NCI-H748 (cell line): ENCODE measurements around the gene RTN4IP1.
"Not testable (repeated sequence)": the region's sequence is repeated elsewhere in the genome, so short reads cannot be mapped to it uniquely, and the experiment has no call there.

Experiments
- DNase-seq: peaks from one replicate; lab custom pipeline; 2025; ENCODE audit not compliant: unreplicated experiment; lab: John Stamatoyannopoulos, UW

The RTN4IP1 gene

DNA sequence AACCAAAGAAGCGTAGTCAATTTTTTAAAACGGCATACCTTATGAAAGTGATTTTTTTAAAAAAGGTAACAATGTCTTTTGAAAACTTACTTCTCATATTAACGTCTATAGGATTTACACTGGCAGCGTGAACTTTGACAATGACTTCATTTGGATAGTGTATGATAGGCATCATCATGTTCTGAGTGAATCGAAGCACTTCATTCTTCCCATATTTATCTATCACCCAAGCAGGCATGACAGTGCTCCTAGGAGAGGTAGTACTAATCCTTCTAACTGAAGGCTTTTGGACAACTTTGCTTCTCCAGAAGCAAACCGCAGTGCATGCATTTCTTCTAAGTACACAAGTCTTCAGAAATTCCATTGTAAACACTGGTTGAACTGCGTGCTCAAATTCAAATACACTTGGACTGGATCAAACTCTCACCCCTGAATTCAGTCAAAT, 618 bp downstream of the RTN4IP1 start:
- peak; percentile 29 for DNase-seq

DNA sequence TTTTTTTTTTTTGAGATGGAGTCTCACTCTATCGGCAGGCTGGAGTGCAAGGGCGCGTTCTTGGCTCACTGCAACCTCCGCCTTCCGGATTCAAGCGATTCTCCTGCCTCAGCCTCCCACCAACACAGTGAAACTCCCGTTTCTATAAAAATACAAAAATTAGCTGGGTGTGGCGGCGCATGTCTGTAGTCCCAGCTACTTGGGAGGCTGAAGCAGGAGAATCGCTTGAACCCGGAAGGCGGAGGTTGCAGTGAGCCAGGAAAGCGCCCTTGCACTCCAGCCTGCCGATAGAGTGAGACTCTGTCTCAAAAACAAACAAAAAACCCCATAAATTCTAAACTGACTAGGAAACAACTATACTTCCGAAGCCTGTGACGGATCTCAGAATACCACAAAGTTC, 1.5 kb downstream of the RTN4IP1 start:
- DNase-seq, result not testable (repeated sequence)

DNA sequence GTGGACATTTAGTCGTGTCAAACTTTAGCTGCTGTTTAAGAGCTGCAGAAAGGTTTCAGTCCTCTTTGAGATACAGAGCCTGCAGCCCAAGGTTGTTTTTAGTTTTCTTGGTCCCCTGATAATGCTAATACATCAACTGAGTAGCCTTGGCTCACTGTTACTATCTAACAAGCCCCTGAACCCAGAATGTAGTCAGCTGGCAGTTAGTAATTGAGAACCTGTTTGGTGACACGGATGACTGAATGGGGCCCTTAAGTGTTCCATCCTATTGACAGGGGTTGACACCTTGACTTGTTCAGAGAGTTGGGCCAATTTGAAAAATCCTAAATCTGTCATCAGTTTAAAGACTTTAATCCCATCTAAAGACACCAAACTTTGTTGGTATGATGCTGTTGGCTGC, 2.8 kb downstream of the RTN4IP1 start:
- DNase-seq, result peak; percentile 22

DNA sequence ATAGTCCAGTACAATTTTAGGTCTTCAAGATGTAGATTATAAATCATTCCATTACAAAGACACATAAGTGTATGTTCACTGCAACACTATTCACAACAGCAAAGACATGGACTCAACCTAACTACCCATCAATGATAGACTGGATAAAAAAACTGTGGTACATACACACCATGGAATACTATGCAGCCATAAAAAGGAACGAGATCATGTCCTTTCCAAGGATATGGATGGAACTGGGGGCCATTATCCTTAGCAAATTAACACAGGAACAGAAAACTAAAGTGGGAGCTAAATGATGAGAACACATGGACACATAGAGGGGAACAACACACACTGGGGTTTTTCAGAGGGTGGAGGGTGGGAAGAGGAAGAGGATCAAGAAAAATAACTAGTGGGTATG, 6.3 kb downstream of the RTN4IP1 start:
- DNase-seq, result no peak

DNA sequence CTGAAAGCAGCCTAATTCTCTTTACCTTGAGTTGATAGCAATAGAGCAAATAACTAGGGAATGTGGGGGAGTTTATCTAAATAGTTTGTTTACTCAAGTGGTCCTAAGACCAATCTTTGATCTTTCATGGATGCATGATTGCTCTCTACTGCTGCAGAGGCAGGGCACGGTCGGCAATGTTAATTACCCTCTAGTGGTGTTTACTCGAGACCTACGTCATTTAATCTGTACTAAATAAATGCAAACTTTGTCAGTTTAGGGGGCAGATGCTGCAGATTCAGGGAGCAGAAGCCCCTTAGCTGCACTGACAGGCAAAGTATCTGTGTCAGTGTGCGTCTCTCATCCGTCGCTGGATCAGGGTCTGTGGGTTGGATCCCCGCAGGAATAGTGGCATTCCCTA, 6.9 kb downstream of the RTN4IP1 start:
- no peak for DNase-seq

DNA sequence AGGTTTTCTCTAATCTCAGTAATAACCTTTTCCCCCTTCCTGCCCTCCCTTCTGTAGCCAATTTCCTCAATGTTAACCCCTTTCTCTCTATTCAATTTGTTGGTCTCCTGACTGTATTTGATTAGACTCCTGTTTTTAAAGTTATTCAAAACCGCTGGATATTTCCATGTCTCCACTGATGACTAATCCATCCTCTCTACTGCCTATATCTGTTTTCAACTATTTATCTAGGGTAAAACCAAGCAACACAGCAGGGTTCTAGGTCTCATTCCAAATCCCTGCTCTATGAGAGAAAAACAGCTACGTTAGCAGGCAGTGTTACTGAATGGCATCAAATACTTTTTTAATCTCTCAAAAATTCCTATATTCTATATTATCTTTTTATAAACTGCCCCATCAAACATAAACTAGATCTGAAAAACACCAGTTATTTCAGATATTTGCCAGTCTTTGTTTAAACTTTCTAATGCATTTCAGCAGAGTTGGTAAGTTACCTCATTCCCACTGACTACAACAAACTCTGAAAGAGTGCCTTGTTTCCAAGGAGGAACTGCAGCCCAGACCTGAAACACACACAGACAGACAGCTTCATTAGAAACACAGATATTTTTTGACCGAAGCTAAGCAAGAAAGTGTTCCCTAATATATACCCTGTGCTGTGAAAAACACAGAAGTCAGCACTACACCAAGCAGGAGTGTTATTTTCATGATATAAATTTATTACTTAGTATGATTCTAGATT, 8.2 kb downstream of the RTN4IP1 start:
- no peak for DNase-seq

DNA sequence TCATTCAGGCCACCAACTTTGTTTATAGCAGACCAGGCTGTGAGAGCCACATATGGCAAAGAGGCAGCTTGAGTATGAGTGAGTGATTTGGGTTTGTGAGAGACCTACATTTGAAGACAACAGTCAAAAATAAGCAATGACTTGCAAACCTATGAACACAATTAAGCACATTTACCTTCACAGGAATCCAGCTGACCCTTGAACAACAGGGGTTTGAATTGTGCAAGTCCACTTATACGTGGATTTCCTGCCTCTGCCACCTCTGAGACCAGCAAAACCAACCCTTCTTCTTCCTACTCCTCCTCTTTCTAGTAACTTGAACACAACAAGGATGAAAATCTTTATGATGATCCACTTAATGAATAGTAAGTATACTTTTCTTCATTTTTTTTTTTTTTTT, 10.1 kb downstream of the RTN4IP1 start:
- DNase-seq, result no peak

DNA sequence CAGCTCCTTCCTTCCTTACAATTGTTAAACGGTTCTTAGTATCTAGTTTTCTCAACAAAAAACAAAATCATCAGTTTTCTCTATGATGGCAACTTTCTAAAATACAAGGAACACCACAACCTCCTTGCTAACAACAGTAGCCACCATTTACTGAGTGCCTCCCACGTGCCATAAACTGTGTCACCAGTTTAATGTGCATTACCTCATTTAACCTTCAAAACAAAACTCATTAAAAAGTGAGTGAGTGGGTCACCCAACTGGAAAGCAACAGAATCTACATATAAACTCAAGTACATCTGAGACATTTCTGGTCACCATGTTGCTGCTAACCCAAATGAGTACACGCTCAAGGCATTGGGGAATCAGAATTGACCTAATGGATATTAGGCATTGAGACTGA, 11.0 kb downstream of the RTN4IP1 start:
- no peak for DNase-seq

DNA sequence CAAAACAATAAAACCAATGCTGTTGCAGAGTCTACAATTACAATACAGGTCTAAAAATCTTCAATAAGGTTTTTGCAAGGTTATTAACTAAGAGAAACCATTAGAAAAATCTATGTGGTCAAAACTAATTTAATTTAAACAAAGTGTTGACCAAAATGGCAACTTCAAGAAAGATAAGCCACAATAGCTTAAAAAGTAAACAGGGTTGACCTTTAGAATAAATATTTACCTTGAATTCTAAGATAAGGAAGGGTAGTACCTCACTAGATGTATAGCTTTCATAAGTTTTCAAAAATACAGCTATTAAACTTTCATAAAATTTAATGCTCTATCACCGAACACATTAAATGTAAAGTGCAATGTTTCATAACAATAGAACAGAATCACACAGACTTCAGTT, 11.4 kb downstream of the RTN4IP1 start:
- no peak for DNase-seq

DNA sequence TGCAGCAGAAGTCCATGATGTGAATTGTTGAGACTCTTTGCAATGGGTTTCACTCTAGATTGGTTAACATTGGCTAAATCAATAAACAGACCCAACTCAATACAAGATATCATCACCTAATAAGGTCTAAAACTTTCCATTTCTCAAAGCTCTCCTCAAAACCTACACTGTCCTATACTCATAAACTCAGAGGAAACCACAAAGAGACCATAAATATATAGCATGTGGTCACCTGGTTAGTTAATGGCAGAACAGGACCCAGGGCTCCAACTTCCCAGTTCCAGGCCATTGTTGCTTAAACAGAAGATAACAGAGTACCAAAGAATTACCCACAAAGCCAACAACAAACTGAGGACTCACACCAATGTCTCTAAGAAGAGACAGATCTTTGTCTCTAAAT, 12.0 kb downstream of the RTN4IP1 start:
- DNase-seq, result no peak

DNA sequence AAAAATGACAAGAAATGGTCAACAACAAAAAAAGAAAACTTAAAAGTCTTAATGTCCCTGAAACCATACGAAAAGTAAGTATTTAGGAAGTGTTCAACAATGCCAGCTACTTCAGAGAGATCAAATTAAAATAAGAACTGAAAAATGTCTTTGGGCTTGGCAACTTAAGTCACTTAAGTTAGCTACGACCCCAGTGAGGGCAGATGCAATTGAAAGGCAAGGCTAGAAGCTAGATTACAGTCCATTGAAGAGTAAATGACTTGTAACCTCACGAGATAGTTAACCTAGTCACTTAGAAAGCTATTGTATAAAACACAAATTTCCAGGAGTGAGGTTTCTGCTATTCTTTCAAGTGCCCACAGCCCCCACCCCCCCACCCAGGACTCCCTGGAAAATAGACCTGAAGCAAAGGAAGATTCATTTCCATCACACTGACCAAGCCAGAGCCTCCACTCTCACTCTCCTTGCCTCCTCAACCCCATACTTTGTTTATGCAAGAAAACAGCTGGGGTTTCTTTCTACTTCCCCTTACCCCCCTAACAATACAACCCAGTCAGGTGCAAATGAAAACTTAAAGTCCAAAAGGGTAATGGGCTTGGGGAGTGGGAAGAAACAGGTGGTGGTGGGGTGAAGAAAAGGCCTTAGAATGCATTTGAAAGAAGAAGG, 14.6 kb downstream of the RTN4IP1 start:
- no peak for DNase-seq

DNA sequence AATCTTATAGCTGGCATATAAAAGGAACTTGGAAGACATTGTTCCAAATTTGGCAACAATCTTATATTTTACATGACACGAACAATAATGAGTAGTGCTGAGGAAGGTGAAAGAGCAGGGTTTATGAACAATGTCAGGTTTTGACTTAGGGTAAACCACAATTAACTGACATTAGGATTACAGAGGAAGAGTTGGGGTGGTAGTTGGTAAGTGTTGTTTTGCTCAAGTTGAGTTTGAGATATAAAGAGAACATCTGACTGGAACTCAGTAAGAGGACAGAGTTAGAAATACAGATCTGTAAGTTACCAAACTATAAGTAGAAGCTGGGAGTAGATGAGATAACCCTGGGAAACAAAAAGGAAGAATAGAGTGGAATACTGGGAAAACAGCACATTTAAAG, 15.1 kb downstream of the RTN4IP1 start:
- no peak for DNase-seq

DNA sequence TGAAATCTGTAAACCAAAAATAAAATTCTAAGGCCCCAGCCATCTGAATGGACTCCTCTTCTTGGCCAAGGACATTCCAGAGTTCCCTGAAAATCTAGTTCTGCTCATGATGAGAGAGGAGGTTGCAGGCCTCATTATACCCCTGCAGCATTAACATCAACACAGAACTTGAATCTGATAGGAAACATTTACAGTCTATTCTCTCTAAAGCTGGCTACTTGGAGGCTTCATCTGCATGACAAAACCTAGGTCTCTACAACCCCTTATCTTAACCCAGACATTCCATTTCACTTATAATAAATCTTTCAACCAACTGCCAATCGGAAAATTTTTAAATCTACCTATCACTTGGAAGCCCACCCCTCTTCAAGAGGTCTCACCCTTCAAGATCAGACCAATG, 15.7 kb downstream of the RTN4IP1 start:
- no peak for DNase-seq

DNA sequence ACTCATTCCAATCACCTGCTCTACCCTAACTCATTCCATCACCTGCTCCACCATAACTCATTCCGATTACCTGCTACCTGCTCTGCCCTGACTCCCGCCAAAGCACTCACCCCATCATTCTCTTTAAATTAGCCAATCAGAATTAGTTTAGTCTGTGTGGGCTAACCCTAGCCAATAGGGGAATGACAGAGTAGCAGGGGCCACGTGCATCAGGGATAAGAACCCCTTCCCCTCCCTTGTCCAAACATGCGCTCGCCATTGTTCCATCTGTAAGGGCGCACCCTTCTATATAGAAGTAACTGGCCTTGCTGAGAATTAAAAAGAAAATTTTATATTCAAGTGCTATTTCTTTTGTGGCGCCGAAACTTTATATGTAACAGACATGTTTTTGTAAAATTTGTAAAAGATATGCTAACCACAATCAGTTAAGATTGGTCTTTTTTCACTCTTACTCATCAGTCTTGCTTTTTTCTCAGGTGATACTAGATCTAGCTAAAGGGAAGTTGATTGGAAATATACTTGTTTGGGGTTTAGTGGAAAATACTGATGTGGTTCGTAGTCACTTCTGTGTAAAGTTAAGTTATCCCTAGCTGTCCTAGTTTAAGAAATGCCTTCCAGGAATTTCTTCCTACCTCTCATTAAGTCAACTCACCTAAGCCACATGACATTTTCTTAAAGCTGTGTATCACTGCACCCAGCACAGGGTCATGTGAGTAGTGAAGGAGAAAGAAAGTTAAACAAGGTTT, 16.5 kb downstream of the RTN4IP1 start:
- DNase-seq, result no peak

DNA sequence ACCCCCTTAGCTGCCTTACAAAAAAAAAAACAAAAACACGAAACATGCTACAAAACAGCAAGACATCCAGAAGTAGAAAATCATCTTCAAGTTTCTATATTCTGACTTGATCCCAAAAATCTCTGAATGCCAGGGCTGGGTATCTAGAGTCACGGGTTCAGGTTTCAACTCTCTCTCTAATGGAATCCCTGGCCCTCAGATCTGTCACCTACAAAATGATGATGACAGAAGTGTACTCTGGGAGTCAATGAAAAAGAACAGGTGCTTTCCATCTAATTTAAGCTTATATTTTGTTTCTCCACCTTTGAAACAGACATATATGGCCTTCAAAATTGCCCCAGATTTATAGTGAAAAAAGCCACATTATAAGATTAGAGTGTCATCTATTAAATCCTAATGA, 18.3 kb downstream of the RTN4IP1 start:
- no peak for DNase-seq

DNA sequence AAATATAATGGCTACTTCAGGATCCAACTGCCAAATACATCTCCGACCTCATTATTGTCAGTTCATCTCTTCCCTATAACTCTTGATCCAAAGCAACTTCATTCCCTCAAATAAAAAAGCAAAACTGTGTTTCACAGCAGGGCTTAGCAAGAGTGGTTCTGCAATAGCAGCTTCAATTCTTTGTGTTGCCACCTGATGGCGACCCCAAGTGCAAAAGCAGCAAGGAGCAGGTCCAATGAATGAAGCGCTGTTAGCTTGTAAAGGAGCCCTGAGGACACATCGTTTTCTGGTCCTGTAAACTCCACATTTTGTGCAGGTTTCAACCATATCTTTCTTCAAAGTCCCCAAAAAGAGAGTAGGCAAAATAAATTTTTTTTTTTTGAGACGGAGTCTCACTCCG, 19.6 kb downstream of the RTN4IP1 start:
- peak; percentile 71 for DNase-seq

DNA sequence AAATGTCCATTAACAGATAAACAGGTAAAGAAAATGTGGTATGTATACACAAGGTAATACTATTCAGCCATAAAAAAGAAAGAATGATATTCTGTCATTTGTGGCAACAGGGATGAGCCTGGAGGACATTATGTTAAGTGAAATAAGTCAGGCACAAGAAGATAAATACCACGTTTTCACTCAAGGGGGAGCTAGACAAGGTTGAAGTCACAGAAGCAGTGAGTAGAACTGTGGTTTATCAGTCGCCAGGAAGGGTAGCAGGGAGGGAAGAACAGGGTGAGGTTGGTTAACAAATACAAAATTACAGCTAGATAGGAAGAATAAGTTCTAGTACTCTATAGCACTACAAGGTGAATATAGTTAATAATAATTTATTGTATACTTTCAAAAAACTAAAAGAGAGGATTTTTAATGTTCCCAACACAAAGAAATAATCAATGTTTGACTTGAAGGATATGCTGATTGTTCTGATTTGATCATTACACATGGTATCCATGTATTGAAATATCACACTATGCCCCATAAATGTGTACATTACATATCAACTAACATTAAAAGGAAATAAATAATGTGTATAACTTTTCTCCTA, 21.1 kb downstream of the RTN4IP1 start:
- DNase-seq, result peak; percentile 82

DNA sequence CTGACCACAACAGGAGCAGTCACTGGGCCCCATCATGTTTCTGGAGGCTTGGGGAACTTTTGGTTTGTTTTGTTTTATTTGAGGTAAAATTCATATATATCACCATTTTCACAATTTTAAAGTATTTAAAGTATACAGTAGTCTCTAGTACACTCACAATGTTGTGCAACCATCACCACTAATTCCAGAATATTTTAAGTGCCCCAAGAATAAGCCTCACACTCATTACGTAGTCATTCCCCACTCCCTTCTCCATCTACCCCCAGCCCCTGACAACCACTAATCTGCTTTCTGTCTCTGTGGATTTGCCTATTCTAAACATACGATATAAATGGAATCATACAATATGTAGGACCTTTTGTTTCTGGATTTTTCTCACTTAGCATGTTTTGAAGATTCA, 29.0 kb downstream of the RTN4IP1 start:
- no peak for DNase-seq

DNA sequence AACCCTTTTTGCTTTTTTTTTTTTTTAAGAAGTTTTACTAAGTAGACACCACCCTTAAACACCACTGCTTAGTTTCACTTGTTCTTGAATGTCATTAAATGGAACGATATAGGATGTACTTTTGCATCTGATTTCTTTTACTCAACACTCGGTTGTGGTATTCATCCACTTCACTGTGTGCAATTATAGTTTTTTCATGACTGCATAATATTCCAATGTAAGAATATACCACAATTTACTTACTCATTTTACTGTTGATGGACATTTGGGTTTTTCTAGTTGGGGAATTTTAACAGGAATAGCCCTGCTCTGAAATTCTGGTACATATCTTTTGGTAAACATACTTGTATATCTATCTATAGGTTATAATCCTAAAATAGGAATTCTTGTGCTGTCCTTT, 29.9 kb downstream of the RTN4IP1 start:
- DNase-seq, result no peak

DNA sequence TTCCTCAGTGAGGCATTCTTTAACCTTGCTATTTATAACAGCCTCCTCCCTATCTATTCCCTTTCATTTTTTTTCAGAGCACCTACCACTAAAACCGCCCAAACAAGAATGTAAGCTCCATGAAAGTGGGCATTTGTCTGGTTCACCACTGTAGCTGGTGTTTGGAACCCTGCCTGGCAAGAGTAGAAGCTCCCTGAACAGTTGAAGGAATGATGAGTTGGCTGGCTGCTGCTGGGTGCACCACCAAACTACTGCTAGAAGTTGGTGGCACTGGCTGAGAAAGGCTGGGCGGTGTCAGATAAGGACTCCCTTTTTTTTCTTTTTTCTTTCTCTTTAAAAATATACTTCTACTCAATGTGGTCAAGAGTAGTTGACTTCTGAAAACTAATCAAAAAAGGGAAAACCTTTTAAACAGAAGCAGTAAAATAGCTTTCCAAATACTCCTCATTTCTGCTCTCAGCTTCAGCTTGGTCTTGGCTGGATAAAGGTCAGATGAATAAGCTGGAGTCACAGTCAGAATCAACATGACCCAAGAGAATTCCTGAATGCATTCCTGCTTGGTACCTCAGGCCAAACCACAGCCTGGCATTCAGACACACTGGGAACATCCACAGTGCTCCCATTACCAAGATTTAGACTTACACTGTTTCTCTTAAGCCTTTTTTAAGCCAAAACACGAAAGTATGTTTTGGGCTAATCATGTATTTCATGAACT, 38.0 kb downstream of the RTN4IP1 start:
- no peak for DNase-seq

DNA sequence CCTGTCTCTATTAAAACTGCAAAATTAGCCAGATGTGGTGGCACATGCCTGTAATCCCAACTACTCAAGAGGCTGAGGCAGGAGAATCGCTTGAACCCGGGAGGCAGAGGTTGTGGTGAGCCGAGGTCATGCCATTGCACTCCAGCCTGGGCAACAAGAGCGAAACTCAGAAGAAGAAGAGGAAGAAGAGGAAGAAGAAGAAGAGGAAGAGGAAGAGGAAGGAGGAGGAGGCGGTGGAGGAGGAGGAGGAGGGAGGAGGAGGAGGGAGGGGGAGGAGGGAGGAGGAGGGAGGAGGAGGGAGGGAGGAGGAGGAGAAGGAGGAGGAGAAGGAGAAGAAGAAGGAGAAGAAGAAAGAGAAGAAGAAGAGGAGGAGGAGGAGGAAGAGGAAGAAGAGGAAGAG, 40.4 kb downstream of the RTN4IP1 start:
- not testable (repeated sequence) for DNase-seq
